GM12878 (cell line): ENCODE measurements around the gene SH2D6. TPM values are rescaled to one million over a fixed set of nuclear protein-coding genes. Genes with fewer than 3 reads are reported as not detected.

Experiments
- ATAC-seq: fragments of 200-7000 bp; cut with Tn5 transposase; 3 replicates; pipeline ENCODE4 v1.9.1; 2020; ENCODE audit warnings: mild to moderate bottlenecking, moderate library complexity
- BruUV-seq: library from RNA; stranded (reverse); fragments of 400-500 nt; replicated peaks from 2 replicates; lab custom pipeline; 2021; lab: Mats Ljungman, UMichigan
- CTCF ChIA-PET: fragments of 300-600 bp; sonication (Branson Sonifier 250); formaldehyde crosslinking; extraction: SDS; loops from one replicate; lab custom pipeline; 2021; ENCODE audit warnings: inconsistent platforms; lab: Yijun Ruan, JAX
- POLR2A ChIA-PET: fragments of 350-600 bp; formaldehyde crosslinking; extraction: SDS; loops from one replicate; lab custom pipeline; 2021; ENCODE audit warnings: inconsistent platforms; lab: Charles Lee
- RAD21 ChIA-PET: fragments of 300-600 bp; sonication (Branson Sonifier 250); formaldehyde crosslinking; loops from one replicate; lab custom pipeline; 2023; ENCODE audit warnings: antibody characterized with exemption; ENCODE audit not compliant: unreplicated experiment; lab: Charles Lee
- SMC1A ChIA-PET: fragments of 300-600 bp; sonication (Branson Sonifier 250); formaldehyde crosslinking; loops from one replicate; lab custom pipeline; 2023; ENCODE audit not compliant: unreplicated experiment, uncharacterized antibody; lab: Charles Lee
- DNase-seq: peaks from one replicate; pipeline ENCODE4 v3.0.0-alpha.2; 2011; ENCODE audit warnings: low read depth, low spot score
- FAIRE-seq: peaks from 3 replicates; lab custom pipeline; 2011; peaks lifted over from hg19 to GRCh38; lab: Jason Lieb, UNC
- H2AFZ ChIP-seq: 2 replicates; pipeline ENCODE4 v1.6.0; 2011; ENCODE audit warnings: low read depth, low read length, control low read depth; ENCODE audit not compliant: control insufficient read depth
- H3K27ac ChIP-seq: 2 replicates; pipeline ENCODE4 v1.5.1; 2011; ENCODE audit warnings: control low read depth; ENCODE audit not compliant: control insufficient read depth, insufficient read depth
- H3K27me3 ChIP-seq, 2 experiments: replicated peaks in 1 of 2; 2 replicates each; pipeline versions ENCODE4 v1.6.0 to v1.6.1; 2011; ENCODE audit warnings: low read length in 1 of 2; ENCODE audit not compliant: control insufficient read depth in 2 of 2, insufficient read depth in 2 of 2
- H3K36me3 ChIP-seq, 2 experiments: 2 replicates each; pipeline ENCODE4 v1.5.1; 2011; ENCODE audit warnings: low read length in 1 of 2; ENCODE audit not compliant: control insufficient read depth in 2 of 2, insufficient read depth in 2 of 2
- H3K4me1 ChIP-seq: 2 replicates; pipeline ENCODE4 v1.6.1; 2011; ENCODE audit warnings: mild to moderate bottlenecking, low read length, moderate library complexity, mixed read lengths; ENCODE audit not compliant: control insufficient read depth, insufficient read depth
- H3K4me2 ChIP-seq: 2 replicates; pipeline ENCODE4 v1.6.0; 2011; ENCODE audit warnings: control low read depth; ENCODE audit not compliant: control insufficient read depth, insufficient read depth
- H3K4me3 ChIP-seq: fragments of 200-600 bp; sonication (generic); 2 replicates; pipeline ENCODE4 v1.5.1; 2016
- H3K79me2 ChIP-seq: 2 replicates; pipeline ENCODE4 v1.6.0; 2011; ENCODE audit warnings: low read length; ENCODE audit not compliant: control insufficient read depth, insufficient read depth
- H3K9ac ChIP-seq: 2 replicates; pipeline ENCODE4 v1.8.0; 2011; ENCODE audit warnings: low read length, control low read depth, mixed read lengths; ENCODE audit not compliant: control insufficient read depth, insufficient read depth
- H3K9me3 ChIP-seq: replicated peaks from 3 replicates; pipeline ENCODE4 v1.5.1; 2011; ENCODE audit warnings: mild to moderate bottlenecking, low read length; ENCODE audit not compliant: control insufficient read depth, insufficient read depth
- H4K20me1 ChIP-seq: 2 replicates; pipeline ENCODE4 v1.6.0; 2011; ENCODE audit not compliant: control insufficient read depth, insufficient read depth
- CEBPB ChIP-seq, 2 experiments: fragments of 150-350 bp in 1 of 2; IDR thresholded peaks; 2 replicates each; pipeline ENCODE4 v1.6.1; 2012 to 2014; ENCODE audit warnings: low read depth in 2 of 2, low read length in 2 of 2, borderline replicate concordance in 1 of 2, inconsistent platforms in 1 of 2
- FOXM1 ChIP-seq: IDR thresholded peaks from 2 replicates; pipeline ENCODE4 v1.6.1; 2012; ENCODE audit warnings: low read depth, mild to moderate bottlenecking, inconsistent platforms, low read length, moderate library complexity
- IRF4 ChIP-seq: IDR thresholded peaks from 2 replicates; pipeline ENCODE4 v1.6.1; 2011; ENCODE audit warnings: low read depth, low read length
- KDM1A ChIP-seq: fragments of 200-600 bp; sonication (generic); IDR thresholded peaks from 2 replicates; pipeline ENCODE4 v1.6.1; 2016; ENCODE audit warnings: borderline replicate concordance
- NKRF ChIP-seq: fragments of 450-650 bp; conservative IDR thresholded peaks from 2 replicates; pipeline ENCODE4 v1.6.1; 2017; ENCODE audit warnings: mild to moderate bottlenecking, moderate library complexity
- RELA ChIP-seq: fragments of 450-650 bp; IDR thresholded peaks from 2 replicates; pipeline ENCODE4 v1.8.0; 2014; ENCODE audit warnings: borderline replicate concordance; ENCODE audit not compliant: partially characterized antibody
- RFX5 ChIP-seq: IDR thresholded peaks from 2 replicates; pipeline ENCODE4 v1.6.1; 2011; ENCODE audit warnings: low read depth, low read length, improper control_type of control experiment
- SIN3A ChIP-seq: IDR thresholded peaks from 2 replicates; pipeline ENCODE4 v1.6.1; 2012; ENCODE audit warnings: low read depth, low read length, improper control_type of control experiment
- SP1 ChIP-seq: IDR thresholded peaks from one replicate; pipeline ENCODE4 v1.6.1; 2011; ENCODE audit warnings: low read depth, low read length
- SRF ChIP-seq, 2 experiments: IDR thresholded peaks; 2 replicates each; pipeline ENCODE4 v1.6.1; 2011; ENCODE audit warnings: low read depth in 2 of 2, low read length in 2 of 2, mild to moderate bottlenecking in 1 of 2, moderate library complexity in 1 of 2
- STAT1 ChIP-seq: fragments of 450-650 bp; conservative IDR thresholded peaks from 2 replicates; pipeline ENCODE4 v1.6.1; 2014; ENCODE audit warnings: antibody characterized with exemption, mild to moderate bottlenecking
- STAT3 ChIP-seq: IDR thresholded peaks from 2 replicates; pipeline ENCODE4 v1.6.1; 2011; ENCODE audit warnings: low read depth, low read length, improper control_type of control experiment
- TCF3 ChIP-seq: IDR thresholded peaks from 2 replicates; pipeline ENCODE4 v1.6.1; 2012; ENCODE audit warnings: low read depth, mild to moderate bottlenecking, low read length, borderline replicate concordance; ENCODE audit not compliant: insufficient read depth
- TCF7 ChIP-seq: IDR thresholded peaks from 2 replicates; pipeline ENCODE4 v1.6.1; 2014; ENCODE audit warnings: antibody characterized with exemption, borderline replicate concordance
- YBX1 ChIP-seq: fragments of 450-650 bp; IDR thresholded peaks from 2 replicates; pipeline ENCODE4 v1.6.1; 2016; ENCODE audit warnings: antibody characterized with exemption
- ZNF274 ChIP-seq: IDR thresholded peaks from one replicate; pipeline ENCODE4 v1.8.0; 2011; ENCODE audit not compliant: insufficient read length, insufficient read depth
- WGBS: methylation state at CpG from one replicate; pipeline ENCODE4 v1.1.6; 2016; ENCODE audit warnings: low lambda C conversion rate; ENCODE audit not compliant: insufficient replicate concordance, insufficient coverage; ENCODE audit errors: missing lambda C conversion rate; 5-methylcytosine and 5-hydroxymethylcytosine counted together
- in situ Hi-C: fragments of 300-500 bp; cut with MboI; formaldehyde crosslinking; loops from 9 replicates; pipeline ENCODE4 v1.14.3; 2018; ENCODE audit warnings: mixed read lengths
- intact Hi-C: fragments of 100-400 bp; cut with micrococcal nuclease; formaldehyde crosslinking; loops from one replicate; pipeline ENCODE4 v1.14.2; 2022; ENCODE audit not compliant: unreplicated experiment
- polyA plus RNA-seq, 11 experiments: library from polyadenylated mRNA; depleted of rRNA in 4 of 11; unstranded in 6 of 11; stranded (reverse) in 5 of 11; fragments of >200 nt; fragmentation: Nextera tagmentation in 4 of 11; fragmentation: Illumina TruSeq in 1 of 11; extraction: Ambion mirVana in 4 of 11; extraction: Trizol in 1 of 11; gene quantifications; 1 replicate in 1 of 11; 2 replicates in 10 of 11; pipeline versions ENCODE4 v1.2.1 to v1.2.3, GENCODE V29; 2011 to 2016; ENCODE audit warnings: inconsistent platforms in 2 of 11, missing spikeins in 2 of 11, low read depth in 1 of 11
- total RNA-seq, 4 experiments: library from RNA; depleted of rRNA in 3 of 4; stranded (reverse); fragments of >200 nt in 3 of 4; fragmentation: Illumina TruSeq in 1 of 4; extraction: Trizol in 1 of 4; gene quantifications; 2 replicates each; pipeline versions ENCODE4 v1.2.1 to v1.2.3, GENCODE V29; 2013 to 2021
- TF ChIP-seq, protein P1 (sequence below): fragments of 450-650 bp; IDR thresholded peaks from 2 replicates; pipeline ENCODE4 v1.6.1; 2017; ENCODE audit warnings: low read depth, mild to moderate bottlenecking, moderate library complexity

Gene SH2D6
- total and polyA plus RNA-seq, 10 of the 15 experiments (the other 5 are each of a cell fraction or from before 2014, with no cell fraction given): 0.23 to 0.59 (median 0.34) TPM; not detected in 6

- no peaks in the 10 kb centered on the region for H3K79me2 ChIP-seq
- SMC1A ChIA-PET: interaction anchor here (0.7 kb wide), 1 partner anchor 153 kb away, joined by 3 read pairs; no protein-coding TSS in a partner anchor
Measured at GRCh38 chr2:85399183-85399455, 19.4 kb upstream of the SH2D6 start.

More at GRCh38 chr2:85399183-85399455, 19.4 kb upstream of the SH2D6 start:
- ChIA-PET RAD21 (no interaction called here), CTCF (no interaction called here), POLR2A (no interaction called here)
- Histone ChIP-seq H3K9ac (no peak overlapping the region), H3K4me1 (peaks cover 9% of the 10 kb centered on the region), H3K4me2 (no peak overlapping the region), H3K36me3 (no peaks in the 10 kb centered on the region; a peak in 2 of 4 replicates), H4K20me1 (no peaks in the 10 kb centered on the region), H3K27me3 (no peaks in the 10 kb centered on the region), H3K4me3 (no peak overlapping the region), H3K27ac (no peak overlapping the region)
- ATAC-seq (no peak), DNase-seq (no peak), FAIRE-seq (no peak)
- in situ Hi-C loops: no loop called here
- 65% methylated on average over 8 of the region's 8 CpGs for WGBS
- no TSS peak for BruUV-seq
- no peak for TF ChIP-seq TCF3
- TF ChIP-seq FOXM1: no peak
- no peak for TF ChIP-seq RFX5
- TF ChIP-seq KDM1A: no peak
- TF ChIP-seq SIN3A: no peak
- TF ChIP-seq STAT1: no peak
- TF ChIP-seq, protein P1, sequence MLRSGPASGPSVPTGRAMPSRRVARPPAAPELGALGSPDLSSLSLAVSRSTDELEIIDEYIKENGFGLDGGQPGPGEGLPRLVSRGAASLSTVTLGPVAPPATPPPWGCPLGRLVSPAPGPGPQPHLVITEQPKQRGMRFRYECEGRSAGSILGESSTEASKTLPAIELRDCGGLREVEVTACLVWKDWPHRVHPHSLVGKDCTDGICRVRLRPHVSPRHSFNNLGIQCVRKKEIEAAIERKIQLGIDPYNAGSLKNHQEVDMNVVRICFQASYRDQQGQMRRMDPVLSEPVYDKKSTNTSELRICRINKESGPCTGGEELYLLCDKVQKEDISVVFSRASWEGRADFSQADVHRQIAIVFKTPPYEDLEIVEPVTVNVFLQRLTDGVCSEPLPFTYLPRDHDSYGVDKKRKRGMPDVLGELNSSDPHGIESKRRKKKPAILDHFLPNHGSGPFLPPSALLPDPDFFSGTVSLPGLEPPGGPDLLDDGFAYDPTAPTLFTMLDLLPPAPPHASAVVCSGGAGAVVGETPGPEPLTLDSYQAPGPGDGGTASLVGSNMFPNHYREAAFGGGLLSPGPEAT: no peak
- TF ChIP-seq SRF (IDR thresholded peaks at IDR 0.05; ENCODE audit: low read depth in 2 of 2, low read length in 2 of 2): no peak
- no peak for TF ChIP-seq SP1
- TF ChIP-seq ZNF274: no peak
- TF ChIP-seq RELA: no peak
- no peak for TF ChIP-seq STAT3
- TF ChIP-seq CEBPB (IDR thresholded peaks at IDR 0.05; ENCODE audit: borderline replicate concordance in 1 of 2, low read depth in 2 of 2, low read length in 2 of 2): no peak
- no peak for TF ChIP-seq YBX1
- TF ChIP-seq NKRF: no peak
- TF ChIP-seq TCF7: no peak
- TF ChIP-seq IRF4: no peak
- TF ChIP-seq, all 136 proteins: peak for 0
- no peak overlapping the region for H2AFZ ChIP-seq
- no peaks in the 10 kb centered on the region; the same call in 1 of the 3 replicates for H3K9me3 ChIP-seq
- intact Hi-C loops: no loop called here
